B cell (primary cell): ENCODE results near the gene GANAB. TPM values are rescaled to one million over a fixed set of nuclear protein-coding genes. Genes with fewer than 3 reads are reported as not detected.

Experiments used
- ATAC-seq: fragments of 200-7000 bp; cut with Tn5 transposase; one replicate; pipeline ENCODE4 v1.10.0; 2021; ENCODE audit warnings: low read depth, mild to moderate bottlenecking, moderate number of reproducible peaks, moderate library complexity
- CTCF ChIA-PET: fragments of 350-600 bp; sonication (Branson Sonifier 250); formaldehyde crosslinking; loops from one replicate; lab custom pipeline; 2021; ENCODE audit warnings: antibody characterized with exemption, inconsistent platforms; lab: Charles Lee
- POLR2A ChIA-PET: fragments of 350-600 bp; sonication (Branson Sonifier 250); formaldehyde crosslinking; loops from one replicate; lab custom pipeline; 2021; ENCODE audit warnings: antibody characterized with exemption; lab: Charles Lee
- DNase-seq: peaks from one replicate; pipeline ENCODE4 v3.0.0; 2013
- H2AFZ ChIP-seq: 2 replicates; pipeline ENCODE4 v1.6.1; 2012; ENCODE audit warnings: mild to moderate bottlenecking, low read depth, low read length; ENCODE audit not compliant: insufficient read depth, poor library complexity, severe bottlenecking
- H3K27ac ChIP-seq, 2 donors: 1 replicate in 1 of 2; 2 replicates in 1 of 2; pipeline ENCODE4 v1.5.1; 2012 to 2013; ENCODE audit warnings: low read length in 2 of 2, mild to moderate bottlenecking in 2 of 2, moderate library complexity in 1 of 2
- H3K27me3 ChIP-seq, 4 experiments: fragments of 200-600 bp in 1 of 4; sonication (generic) in 1 of 4; replicated peaks in 1 of 4; 1 replicate in 2 of 4; 2 replicates in 2 of 4; pipeline versions ENCODE4 v1.6.1 to v1.7.0; 2013 to 2016; ENCODE audit warnings: low read length in 3 of 4, mild to moderate bottlenecking in 2 of 4, mixed read lengths in 1 of 4, moderate library complexity in 1 of 4; ENCODE audit not compliant: insufficient read depth in 4 of 4, control insufficient read depth in 3 of 4; ENCODE audit errors: control extremely low read depth in 1 of 4
- H3K36me3 ChIP-seq, 2 experiments: replicated peaks in 1 of 2; 1 replicate in 1 of 2; 2 replicates in 1 of 2; pipeline versions ENCODE4 v1.6.1 to v1.7.1; 2013; ENCODE audit warnings: low read length in 1 of 2; ENCODE audit not compliant: insufficient read depth in 2 of 2, control insufficient read depth in 1 of 2; ENCODE audit errors: control extremely low read depth in 1 of 2, extremely low read depth in 1 of 2
- H3K4me1 ChIP-seq, 2 donors: fragments of 200-600 bp in 1 of 2; sonication (generic) in 1 of 2; 1 replicate in 1 of 2; 2 replicates in 1 of 2; pipeline versions ENCODE4 v1.5.1 to v1.6.1; 2013 to 2017; ENCODE audit warnings: low read length in 2 of 2; ENCODE audit not compliant: control insufficient read depth in 2 of 2, insufficient read depth in 2 of 2
- H3K4me2 ChIP-seq: replicated peaks from 2 replicates; pipeline ENCODE3; 2012; ENCODE audit warnings: mild to moderate bottlenecking, low read depth, low read length; ENCODE audit not compliant: poor library complexity, severe bottlenecking
- H3K4me3 ChIP-seq, 5 experiments: fragments of 200-600 bp in 1 of 5; sonication (generic) in 1 of 5; 1 replicate in 3 of 5; 2 replicates in 2 of 5; pipeline versions ENCODE4 v1.5.1 to v1.7.0; 2011 to 2016; ENCODE audit warnings: low read length in 4 of 5, mild to moderate bottlenecking in 4 of 5, low read depth in 2 of 5, control low read depth in 1 of 5, moderate library complexity in 1 of 5; ENCODE audit not compliant: insufficient read depth in 1 of 5; ENCODE audit errors: control extremely low read depth in 1 of 5, extremely low read depth in 1 of 5
- H3K79me2 ChIP-seq: fragments of 200-600 bp; sonication (generic); one replicate; pipeline ENCODE4 v1.6.0; 2016; ENCODE audit warnings: low read length; ENCODE audit not compliant: control insufficient read depth, insufficient read depth
- H3K9ac ChIP-seq: fragments of 200-600 bp; sonication (generic); 2 replicates; pipeline ENCODE4 v1.6.1; 2017; ENCODE audit warnings: mild to moderate bottlenecking, low read length, moderate library complexity
- H3K9me3 ChIP-seq, 3 donors: one replicate each; pipeline versions ENCODE4 v1.6.1 to v1.7.1; 2013; ENCODE audit warnings: low read length in 2 of 3; ENCODE audit not compliant: control insufficient read depth in 2 of 3, insufficient read depth in 1 of 3; ENCODE audit errors: control extremely low read depth in 1 of 3
- H4K20me1 ChIP-seq: 2 replicates; pipeline ENCODE4 v1.6.0; 2012; ENCODE audit warnings: mild to moderate bottlenecking, low read length; ENCODE audit not compliant: insufficient read depth, control insufficient read depth, poor library complexity, severe bottlenecking
- H3K27ac Mint-ChIP-seq: one replicate; pipeline ENCODE4 v1.8.0; 2021; ENCODE audit warnings: mixed read lengths
- H3K27me3 Mint-ChIP-seq: one replicate; pipeline ENCODE4 v1.8.0; 2021; ENCODE audit warnings: mixed read lengths
- H3K4me1 Mint-ChIP-seq: one replicate; pipeline ENCODE4 v1.8.0; 2021; ENCODE audit warnings: mixed read lengths
- H3K4me3 Mint-ChIP-seq: one replicate; pipeline ENCODE4 v1.8.0; 2021; ENCODE audit warnings: mixed read lengths
- H3K9me3 Mint-ChIP-seq: one replicate; pipeline ENCODE4 v1.8.0; 2022; ENCODE audit warnings: mixed read lengths; ENCODE audit not compliant: insufficient read depth
- EZH2 ChIP-seq: IDR thresholded peaks from 2 replicates; pipeline ENCODE4 v1.6.1; 2012; ENCODE audit warnings: borderline replicate concordance, low read depth, mild to moderate bottlenecking, moderate library complexity, low read length; ENCODE audit not compliant: insufficient read depth, poor library complexity, severe bottlenecking
- WGBS: methylation state at CpG from one replicate; pipeline ENCODE4 v1.1.5; 2013; ENCODE audit warnings: missing lambda C conversion rate; ENCODE audit not compliant: insufficient coverage; 5-methylcytosine and 5-hydroxymethylcytosine counted together
- intact Hi-C: fragments of 100-400 bp; cut with micrococcal nuclease; formaldehyde crosslinking; loops from one replicate; pipeline ENCODE4 v1.10.0; 2022
- polyA plus RNA-seq: library from polyadenylated mRNA; depleted of rRNA; stranded (reverse); fragments of >200 nt; gene quantifications from 2 replicates; pipeline ENCODE4 v1.2.3, GENCODE V29; 2012
- total RNA-seq, 2 donors: library from RNA; stranded (reverse); fragments of 120-200 nt in 1 of 2; gene quantifications; 1 replicate in 1 of 2; 2 replicates in 1 of 2; pipeline versions ENCODE4 v1.2.3 to v1.2.4, GENCODE V29; 2013 to 2022
- TF ChIP-seq, protein P1 (sequence below): fragments of 200-600 bp; IDR thresholded peaks from one replicate; pipeline ENCODE4 v1.8.0; 2022; ENCODE audit warnings: antibody characterized with exemption, mild to moderate bottlenecking

Gene GANAB
- total and polyA plus RNA-seq, 2 donors (not counting 1 experiment from before 2014, with no cell fraction given) = 98.7 to 204 TPM

DNA sequence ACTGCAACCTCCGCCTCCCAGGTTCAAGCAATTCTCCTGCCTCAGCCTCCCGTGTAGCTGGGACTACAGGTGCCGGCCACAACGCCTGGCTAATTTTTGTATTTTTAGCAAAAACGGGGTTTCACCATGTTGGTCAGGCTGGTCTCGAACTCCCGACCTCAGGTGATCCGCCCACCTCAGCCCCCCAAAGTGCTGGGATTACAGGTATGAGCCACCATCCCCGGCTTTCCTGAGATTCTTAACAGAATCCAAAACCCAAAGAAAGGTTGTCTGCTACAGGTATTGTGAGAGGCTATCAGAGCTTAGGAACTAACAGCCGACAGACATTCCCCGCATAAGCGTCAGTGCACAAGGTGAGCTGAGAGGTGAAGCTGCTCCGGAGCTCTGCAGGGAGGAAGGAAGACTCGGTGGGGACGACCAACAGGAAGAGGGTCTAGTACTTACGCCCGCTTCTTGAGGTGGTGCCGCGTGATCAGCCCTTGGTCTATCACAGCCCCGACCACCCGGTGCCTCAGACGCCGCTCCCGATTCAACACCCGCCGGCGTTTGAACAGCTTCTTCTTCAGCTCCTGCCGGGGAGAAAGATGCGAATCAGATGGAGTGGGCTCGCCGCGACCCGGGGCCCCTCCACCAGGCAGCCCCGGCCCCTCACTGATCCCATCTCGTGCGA, 18.1 kb upstream of the GANAB start:
- Histone ChIP-seq H3K4me2 (peak overlapping the region; percentile 78), H3K27ac (peak overlapping the region; percentile 73 to 81), H4K20me1 (peaks cover 9% of the 10 kb centered on the region), H3K9me3 (no peaks in the 10 kb centered on the region), H2AFZ (peak overlapping the region; percentile 96), H3K4me3 (peak overlapping the region; percentile 56 to 98 (median 83)), H3K36me3 (peaks cover 6 to 19% of the 10 kb centered on the region in 2 experiments), H3K79me2 (peaks cover 49% of the 10 kb centered on the region), H3K4me1 (peaks cover 17 to 35% of the 10 kb centered on the region in 2 donors), H3K27me3 (no peaks in the 10 kb centered on the region), H3K9ac (peak overlapping the region; percentile 82)
- DNase-seq (no peak), ATAC-seq (peak; percentile 32)
- H3K27me3 Mint-ChIP-seq = no peaks in the 10 kb centered on the region
- H3K9me3 Mint-ChIP-seq = no peaks in the 10 kb centered on the region
- intact Hi-C loops = loop anchor here (1.0 to 2.0 kb wide), 8 partner anchors 8 to 73 kb away; partner anchors contain the start of genes EML3, GANAB, INTS5 and LBHD1
- H3K4me3 Mint-ChIP-seq = peak overlapping the region; percentile 97
- 4% methylated on average over 35 of the region's 36 CpGs for WGBS
- TF ChIP-seq, protein P1, sequence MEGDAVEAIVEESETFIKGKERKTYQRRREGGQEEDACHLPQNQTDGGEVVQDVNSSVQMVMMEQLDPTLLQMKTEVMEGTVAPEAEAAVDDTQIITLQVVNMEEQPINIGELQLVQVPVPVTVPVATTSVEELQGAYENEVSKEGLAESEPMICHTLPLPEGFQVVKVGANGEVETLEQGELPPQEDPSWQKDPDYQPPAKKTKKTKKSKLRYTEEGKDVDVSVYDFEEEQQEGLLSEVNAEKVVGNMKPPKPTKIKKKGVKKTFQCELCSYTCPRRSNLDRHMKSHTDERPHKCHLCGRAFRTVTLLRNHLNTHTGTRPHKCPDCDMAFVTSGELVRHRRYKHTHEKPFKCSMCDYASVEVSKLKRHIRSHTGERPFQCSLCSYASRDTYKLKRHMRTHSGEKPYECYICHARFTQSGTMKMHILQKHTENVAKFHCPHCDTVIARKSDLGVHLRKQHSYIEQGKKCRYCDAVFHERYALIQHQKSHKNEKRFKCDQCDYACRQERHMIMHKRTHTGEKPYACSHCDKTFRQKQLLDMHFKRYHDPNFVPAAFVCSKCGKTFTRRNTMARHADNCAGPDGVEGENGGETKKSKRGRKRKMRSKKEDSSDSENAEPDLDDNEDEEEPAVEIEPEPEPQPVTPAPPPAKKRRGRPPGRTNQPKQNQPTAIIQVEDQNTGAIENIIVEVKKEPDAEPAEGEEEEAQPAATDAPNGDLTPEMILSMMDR = no peak
- TF ChIP-seq EZH2 = no peak
- H3K27ac Mint-ChIP-seq = peak overlapping the region; percentile 93
- ChIA-PET POLR2A (interaction anchor here (0.6 to 3.6 kb wide), 26 partner anchors 7 to 1543 kb away, joined by 3 to 62 read pairs (median 6); partner anchors contain the start of genes B3GAT3, BSCL2, GANAB and GNG3), CTCF (interaction anchor here (0.6 to 2.0 kb wide), 16 partner anchors 10 to 240 kb away, joined by 3 to 17 read pairs (median 5); partner anchors contain the start of genes B3GAT3, INTS5 and TUT1)
- H3K4me1 Mint-ChIP-seq = peaks cover 41% of the 10 kb centered on the region
